H9 (cell line): ENCODE measurements around the gene BAIAP2. TPM values are rescaled to one million over a fixed set of nuclear protein-coding genes. Genes with fewer than 3 reads are reported as not detected.
A peak's percentile ranks its signal among the peaks of the same experiment; 100 is the strongest.

Experiments
- DNase-seq: peaks from one replicate; pipeline ENCODE4 v3.0.0-alpha.2; 2017
- H2AFZ ChIP-seq: one replicate; pipeline ENCODE4 v1.6.1; 2013; ENCODE audit warnings: mild to moderate bottlenecking, low read length, control low read depth, moderate library complexity
- H2AK5ac ChIP-seq: 2 replicates; pipeline ENCODE4 v1.6.1; 2013; ENCODE audit warnings: low read length, control low read depth, mixed read lengths; ENCODE audit not compliant: insufficient read length
- H2BK120ac ChIP-seq: one replicate; pipeline ENCODE4 v1.6.1; 2013; ENCODE audit warnings: low read depth, mild to moderate bottlenecking, low read length, control low read depth, inconsistent platforms; ENCODE audit not compliant: poor library complexity, severe bottlenecking
- H2BK12ac ChIP-seq: 2 replicates; pipeline ENCODE4 v1.6.1; 2013; ENCODE audit warnings: low read length, control low read depth, mixed read lengths, low read depth; ENCODE audit not compliant: insufficient read length
- H2BK15ac ChIP-seq: 2 replicates; pipeline ENCODE4 v1.6.1; 2013; ENCODE audit warnings: low read depth, low read length, control low read depth
- H2BK20ac ChIP-seq: one replicate; pipeline ENCODE4 v1.6.1; 2013; ENCODE audit warnings: low read depth, mild to moderate bottlenecking, low read length, control low read depth, inconsistent platforms; ENCODE audit not compliant: poor library complexity, severe bottlenecking
- H2BK5ac ChIP-seq: 2 replicates; pipeline ENCODE4 v1.6.1; 2013; ENCODE audit warnings: low read length, control low read depth, mixed read lengths; ENCODE audit not compliant: insufficient read length
- H3K14ac ChIP-seq: 2 replicates; pipeline ENCODE4 v1.6.1; 2013; ENCODE audit warnings: low read length, control low read depth; ENCODE audit not compliant: insufficient read depth
- H3K18ac ChIP-seq: 2 replicates; pipeline ENCODE4 v1.6.1; 2013; ENCODE audit warnings: low read depth, mild to moderate bottlenecking, mixed read lengths, low read length, control low read depth; ENCODE audit not compliant: insufficient read length
- H3K23ac ChIP-seq: 2 replicates; pipeline ENCODE4 v1.6.1; 2013; ENCODE audit warnings: low read length, control low read depth, mixed read lengths, low read depth; ENCODE audit not compliant: insufficient read length
- H3K23me2 ChIP-seq: 2 replicates; pipeline ENCODE4 v1.6.1; 2013; ENCODE audit warnings: low read depth, mild to moderate bottlenecking, mixed read lengths, low read length, control low read depth; ENCODE audit not compliant: insufficient read length, poor library complexity, severe bottlenecking
- H3K27ac ChIP-seq: 2 replicates; pipeline ENCODE4 v1.5.1; 2013; ENCODE audit warnings: low read length, control low read depth, mixed read lengths, low read depth; ENCODE audit not compliant: insufficient read length
- H3K27me3 ChIP-seq: 2 replicates; pipeline ENCODE4 v1.6.1; 2013; ENCODE audit warnings: low read length, control low read depth, inconsistent platforms; ENCODE audit not compliant: insufficient read depth
- H3K4ac ChIP-seq: 2 replicates; pipeline ENCODE4 v1.6.1; 2013; ENCODE audit warnings: low read depth, mild to moderate bottlenecking, control low read depth, inconsistent platforms, low read length, moderate library complexity
- H3K4me1 ChIP-seq: 2 replicates; pipeline ENCODE4 v1.6.1; 2013; ENCODE audit warnings: low read length, control low read depth, inconsistent platforms; ENCODE audit not compliant: insufficient read depth
- H3K4me2 ChIP-seq: 2 replicates; pipeline ENCODE4 v1.6.1; 2013; ENCODE audit warnings: low read length, control low read depth, mixed read lengths; ENCODE audit not compliant: insufficient read length, insufficient read depth
- H3K56ac ChIP-seq: 2 replicates; pipeline ENCODE4 v1.6.1; 2013; ENCODE audit warnings: low read depth, mild to moderate bottlenecking, mixed read lengths, low read length, control low read depth; ENCODE audit not compliant: insufficient read length
- H3K79me1 ChIP-seq: 2 replicates; pipeline ENCODE4 v1.6.1; 2013; ENCODE audit warnings: low read depth, mild to moderate bottlenecking, moderate library complexity, low read length, control low read depth, inconsistent platforms; ENCODE audit not compliant: insufficient read depth, poor library complexity, severe bottlenecking
- H3K79me2 ChIP-seq: 2 replicates; pipeline ENCODE4 v1.6.1; 2013; ENCODE audit warnings: low read length, control low read depth, inconsistent platforms; ENCODE audit not compliant: insufficient read depth
- H3K9ac ChIP-seq: 2 replicates; pipeline ENCODE4 v1.6.1; 2013; ENCODE audit warnings: low read length, control low read depth, mixed read lengths; ENCODE audit not compliant: insufficient read length; ENCODE audit errors: extremely low read depth
- H3K9me3 ChIP-seq: one replicate; pipeline ENCODE4 v1.6.1; 2013; ENCODE audit warnings: low read depth, low read length, inconsistent platforms; ENCODE audit not compliant: control insufficient read depth
- H3T11ph ChIP-seq: one replicate; pipeline ENCODE4 v1.6.1; 2013; ENCODE audit warnings: mild to moderate bottlenecking, low read length, control low read depth, inconsistent platforms
- H4K20me1 ChIP-seq: one replicate; pipeline ENCODE4 v1.6.1; 2013; ENCODE audit not compliant: control insufficient read depth, insufficient read length, insufficient read depth
- H4K5ac ChIP-seq: 2 replicates; pipeline ENCODE4 v1.6.1; 2013; ENCODE audit warnings: low read depth, mild to moderate bottlenecking, mixed read lengths, low read length, control low read depth; ENCODE audit not compliant: insufficient read length
- H4K8ac ChIP-seq: replicated peaks from 2 replicates; pipeline ENCODE4 v1.6.1; 2013; ENCODE audit warnings: low read length, control low read depth, mixed read lengths, low read depth; ENCODE audit not compliant: insufficient read length
- H4K91ac ChIP-seq: 2 replicates; pipeline ENCODE4 v1.6.1; 2013; ENCODE audit warnings: low read depth, mild to moderate bottlenecking, moderate library complexity, mixed read lengths, low read length, control low read depth; ENCODE audit not compliant: insufficient read length
- H3K27ac Mint-ChIP-seq, 3 experiments: 2 replicates in 2 of 3; 3 replicates in 1 of 3; pipeline ENCODE4 v1.8.0; 2020 to 2021; ENCODE audit warnings: mixed read lengths in 3 of 3, mild to moderate bottlenecking in 1 of 3, moderate library complexity in 1 of 3
- H3K27me3 Mint-ChIP-seq: 2 replicates; pipeline ENCODE4 v1.8.0; 2021; ENCODE audit warnings: low read depth, mild to moderate bottlenecking, moderate library complexity, mixed read lengths
- H3K36me3 Mint-ChIP-seq, 3 experiments: 2 replicates in 2 of 3; 3 replicates in 1 of 3; pipeline ENCODE4 v1.8.0; 2020 to 2021; ENCODE audit warnings: low read depth in 3 of 3, mixed read lengths in 3 of 3; ENCODE audit not compliant: insufficient read depth in 1 of 3
- H3K4me1 Mint-ChIP-seq, 2 experiments: 2 replicates each; pipeline ENCODE4 v1.8.0; 2020; ENCODE audit warnings: mixed read lengths in 2 of 2
- H3K4me3 Mint-ChIP-seq, 2 experiments: 2 replicates in 1 of 2; 3 replicates in 1 of 2; pipeline ENCODE4 v1.8.0; 2020 to 2021; ENCODE audit warnings: mild to moderate bottlenecking in 2 of 2, mixed read lengths in 2 of 2, moderate library complexity in 1 of 2
- H3K9me3 Mint-ChIP-seq, 2 experiments: 2 replicates in 1 of 2; 3 replicates in 1 of 2; pipeline ENCODE4 v1.8.0; 2020; ENCODE audit warnings: mild to moderate bottlenecking in 2 of 2, mixed read lengths in 2 of 2, moderate library complexity in 1 of 2
- WGBS: extraction: QIAGEN DNeasy Blood & Tissue Kit; methylation state at CpG from one replicate; pipeline ENCODE4 v1.1.7; 2013; ENCODE audit warnings: missing lambda C conversion rate, low lambda C conversion rate, mixed read lengths; ENCODE audit not compliant: insufficient read length; ENCODE audit errors: extremely low coverage; 5-methylcytosine and 5-hydroxymethylcytosine counted together
- total RNA-seq: library from RNA; stranded (reverse); gene quantifications from 2 replicates; pipeline ENCODE4 v1.2.1, GENCODE V29; 2021
- TF ChIP-seq, protein P1 (sequence below): fragments of 200-600 bp; sonication (generic); conservative IDR thresholded peaks from 3 replicates; pipeline ENCODE4 v1.8.0; 2021; ENCODE audit warnings: antibody characterized with exemption, mild to moderate bottlenecking

BAIAP2 gene
- total RNA-seq, 1 experiment from 2014 or later = 27.8 TPM

DNA sequence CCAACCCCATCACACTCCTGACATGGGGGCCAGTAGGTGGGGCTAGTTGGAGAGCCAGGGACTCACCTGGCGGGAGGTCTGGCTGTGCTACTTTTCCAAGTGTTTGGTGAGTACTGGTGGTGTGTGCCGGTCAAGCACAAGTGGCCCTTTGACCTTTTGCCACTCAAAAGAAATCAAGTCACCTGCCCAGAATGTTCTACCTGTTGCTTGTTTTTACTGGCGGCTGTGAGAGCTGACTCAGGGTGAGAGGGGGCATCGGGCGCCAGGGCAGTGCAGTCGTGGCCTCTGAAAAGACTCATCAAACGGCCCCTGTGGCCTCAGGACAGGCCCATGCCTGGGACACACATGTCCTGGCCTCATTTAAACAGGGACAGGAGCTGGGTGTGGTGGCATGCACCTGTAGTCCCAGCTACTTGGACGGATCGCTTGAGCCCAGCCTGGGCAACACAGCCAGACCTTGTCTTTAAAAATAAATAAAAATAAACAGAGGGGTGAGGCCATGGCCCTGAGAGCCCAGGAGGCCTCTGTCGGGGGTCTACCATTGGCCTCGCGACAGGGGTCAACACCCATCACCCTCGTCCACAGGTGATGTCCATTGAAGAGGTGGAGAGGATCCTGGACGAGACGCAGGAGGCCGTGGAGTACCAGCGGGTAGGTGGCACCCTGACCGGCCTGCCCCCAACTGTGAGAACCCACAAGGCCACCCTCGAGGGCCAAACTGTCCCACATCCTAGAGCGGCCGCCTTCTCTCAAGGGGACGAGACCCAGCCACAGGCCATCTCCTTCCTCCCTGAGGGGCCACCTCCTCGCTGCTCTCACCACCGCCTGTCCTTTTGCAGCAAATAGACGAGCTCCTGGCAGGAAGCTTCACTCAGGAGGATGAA, 38.3 kb upstream of the BAIAP2 start:
- Histone ChIP-seq H4K91ac (no peak overlapping the region), H3K79me1 (no peaks in the 10 kb centered on the region), H3K23me2 (peaks cover 6% of the 10 kb centered on the region), H2BK120ac (no peak overlapping the region), H3K4me2 (no peak overlapping the region), H3K14ac (no peak overlapping the region), H2AFZ (no peak overlapping the region), H3K9ac (no peak overlapping the region), H4K8ac (no peak overlapping the region), H2BK12ac (no peak overlapping the region), H3K79me2 (no peaks in the 10 kb centered on the region), H3K9me3 (no peaks in the 10 kb centered on the region), H3K27me3 (no peaks in the 10 kb centered on the region), H3K27ac (no peak overlapping the region), H4K5ac (no peak overlapping the region), H3T11ph (no peak overlapping the region), H2BK15ac (no peak overlapping the region), H2BK20ac (no peak overlapping the region), H3K4me1 (no peaks in the 10 kb centered on the region), H2BK5ac (no peak overlapping the region), H3K56ac (no peak overlapping the region), H2AK5ac (no peak overlapping the region), H3K23ac (no peak overlapping the region), H3K4ac (no peak overlapping the region), H4K20me1 (no peaks in the 10 kb centered on the region), H3K18ac (no peak overlapping the region)
- no peak overlapping the region for H3K4me3 Mint-ChIP-seq
- H3K27ac Mint-ChIP-seq = no peak overlapping the region
- peak; percentile 36 for DNase-seq
- peaks cover 11 to 12% of the 10 kb centered on the region in 2 experiments for H3K4me1 Mint-ChIP-seq
- H3K27me3 Mint-ChIP-seq = peaks cover 13% of the 10 kb centered on the region
- no CpG with 5 or more reads among the region's 25 CpGs for WGBS
- no peaks in the 10 kb centered on the region for H3K9me3 Mint-ChIP-seq
- peaks cover 5 to 25% (median 20%) of the 10 kb centered on the region in 3 experiments; a peak in 5 of 7 replicates for H3K36me3 Mint-ChIP-seq
- TF ChIP-seq, protein P1, sequence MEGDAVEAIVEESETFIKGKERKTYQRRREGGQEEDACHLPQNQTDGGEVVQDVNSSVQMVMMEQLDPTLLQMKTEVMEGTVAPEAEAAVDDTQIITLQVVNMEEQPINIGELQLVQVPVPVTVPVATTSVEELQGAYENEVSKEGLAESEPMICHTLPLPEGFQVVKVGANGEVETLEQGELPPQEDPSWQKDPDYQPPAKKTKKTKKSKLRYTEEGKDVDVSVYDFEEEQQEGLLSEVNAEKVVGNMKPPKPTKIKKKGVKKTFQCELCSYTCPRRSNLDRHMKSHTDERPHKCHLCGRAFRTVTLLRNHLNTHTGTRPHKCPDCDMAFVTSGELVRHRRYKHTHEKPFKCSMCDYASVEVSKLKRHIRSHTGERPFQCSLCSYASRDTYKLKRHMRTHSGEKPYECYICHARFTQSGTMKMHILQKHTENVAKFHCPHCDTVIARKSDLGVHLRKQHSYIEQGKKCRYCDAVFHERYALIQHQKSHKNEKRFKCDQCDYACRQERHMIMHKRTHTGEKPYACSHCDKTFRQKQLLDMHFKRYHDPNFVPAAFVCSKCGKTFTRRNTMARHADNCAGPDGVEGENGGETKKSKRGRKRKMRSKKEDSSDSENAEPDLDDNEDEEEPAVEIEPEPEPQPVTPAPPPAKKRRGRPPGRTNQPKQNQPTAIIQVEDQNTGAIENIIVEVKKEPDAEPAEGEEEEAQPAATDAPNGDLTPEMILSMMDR = no peak
